OCI-LY1 (cell line): ENCODE results near the gene INPP5J.

ENCODE experiments used
- CTCF ChIP-seq: fragments of 200-600 bp; sonication (generic), shearing (Covaris generic); IDR thresholded peaks from 2 replicates; pipeline ENCODE4 v1.5.1; 2017; ENCODE audit warnings: mild to moderate bottlenecking, antibody characterized with exemption, low read length, moderate library complexity, mixed read lengths
- EZH2 ChIP-seq: fragments of 200-600 bp; sonication (generic), shearing (Covaris generic); IDR thresholded peaks from 2 replicates; pipeline ENCODE4 v1.8.0; 2017; ENCODE audit warnings: borderline replicate concordance, mixed run types, mild to moderate bottlenecking, antibody characterized with exemption, low read length, moderate library complexity, mixed read lengths

GRCh38 chr22:31125521-31126117 lies 2.9 kb downstream of the INPP5J start:
- TF ChIP-seq CTCF = no peak
- no peak for TF ChIP-seq EZH2
